Ishikawa (cell line): ENCODE data around the gene SOCS3.

Experiments
- FOXM1 ChIP-seq: IDR thresholded peaks from 2 replicates; pipeline ENCODE4 v1.6.1; 2012; ENCODE audit warnings: low read depth, borderline replicate concordance
- RAD21 ChIP-seq: IDR thresholded peaks from 2 replicates; pipeline ENCODE4 v1.6.1; 2012; ENCODE audit warnings: low read depth
- REST ChIP-seq: IDR thresholded peaks from 2 replicates; pipeline ENCODE4 v1.6.1; 2012; ENCODE audit warnings: low read depth, mild to moderate bottlenecking

DNA sequence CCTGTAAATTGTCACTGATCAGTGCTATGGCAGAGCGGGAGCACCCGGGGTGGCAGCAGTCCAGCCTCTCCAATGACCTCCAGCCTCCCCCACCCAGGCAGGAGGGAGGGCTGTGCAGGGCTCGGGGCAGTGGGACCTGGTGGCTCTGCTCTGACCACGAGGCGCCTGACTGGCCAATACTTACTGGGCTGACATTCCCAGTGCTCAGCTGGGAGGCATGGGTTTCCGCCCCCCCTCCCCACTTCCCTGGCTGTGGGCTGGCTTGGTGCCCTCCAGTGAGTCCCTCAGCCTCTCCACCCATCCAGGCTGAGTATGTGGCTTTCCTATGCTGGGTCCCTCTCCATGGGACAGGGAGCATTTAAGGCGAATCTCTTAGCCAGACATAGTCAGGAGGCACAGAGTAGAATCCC, 2.7 kb downstream of the SOCS3 start:
- no peak for TF ChIP-seq REST
- no peak for TF ChIP-seq FOXM1
- no peak for TF ChIP-seq RAD21
